K562 (cell line): ENCODE measurements around the gene YARS1. TPM values are rescaled to one million over a fixed set of nuclear protein-coding genes. Genes with fewer than 3 reads are reported as not detected.

Source experiments
- CBX1 ChIP-seq: sonication (generic); IDR thresholded peaks from 2 replicates; pipeline ENCODE4 v1.6.1; 2016; ENCODE audit warnings: antibody characterized with exemption, low read depth, mild to moderate bottlenecking
- CEBPG ChIP-seq, 3 experiments: fragments of 200-800 bp in 1 of 3; sonication (Bioruptor generic) in 1 of 3; sonication (generic) in 1 of 3; formaldehyde crosslinking in 1 of 3; IDR thresholded peaks in 2 of 3; conservative IDR thresholded peaks in 1 of 3; 2 replicates each; pipeline versions ENCODE4 v1.6.1 to v1.8.0; 2016 to 2022; ENCODE audit warnings: missing compliant biosample characterization in 2 of 3, missing genetic modification characterization in 2 of 3, mild to moderate bottlenecking in 1 of 3, missing genetic modification reagents in 1 of 3
- DDX20 ChIP-seq: fragments of 450-650 bp; IDR thresholded peaks from 2 replicates; pipeline ENCODE4 v1.6.1; 2016; ENCODE audit warnings: missing genetic modification characterization, low read depth, mild to moderate bottlenecking, missing compliant biosample characterization, moderate library complexity
- EWSR1 ChIP-seq: fragments of 450-650 bp; IDR thresholded peaks from 2 replicates; pipeline ENCODE4 v1.6.1; 2018; ENCODE audit warnings: borderline replicate concordance, mild to moderate bottlenecking, low read depth, moderate library complexity; ENCODE audit not compliant: partially characterized antibody
- HDAC6 ChIP-seq: IDR thresholded peaks from 2 replicates; pipeline ENCODE4 v1.6.1; 2012; ENCODE audit warnings: low read depth, mild to moderate bottlenecking, control low read depth, inconsistent platforms, low read length, moderate library complexity
- HEY1 ChIP-seq: fragments of 250-450 bp; sonication (Bioruptor Pico); IDR thresholded peaks from 2 replicates; pipeline ENCODE4 v1.5.0; 2020; ENCODE audit warnings: mild to moderate bottlenecking, moderate library complexity, borderline replicate concordance
- MCM2 ChIP-seq: fragments of 450-650 bp; IDR thresholded peaks from 2 replicates; pipeline ENCODE4 v1.6.1; 2017; ENCODE audit warnings: low read depth, mild to moderate bottlenecking
- NCOA6 ChIP-seq: fragments of 450-650 bp; IDR thresholded peaks from 2 replicates; pipeline ENCODE4 v1.6.1; 2017; ENCODE audit warnings: mild to moderate bottlenecking
- NFYB ChIP-seq: IDR thresholded peaks from 2 replicates; pipeline ENCODE4 v1.6.1; 2011; ENCODE audit warnings: mild to moderate bottlenecking, moderate library complexity; ENCODE audit not compliant: insufficient read length; ENCODE audit errors: extremely low read depth
- PCBP2 ChIP-seq: fragments of 200-400 bp; formaldehyde crosslinking; IDR thresholded peaks from 2 replicates; pipeline ENCODE4 v1.6.1; 2018; ENCODE audit warnings: low read length, low read depth, mild to moderate bottlenecking, moderate library complexity; ENCODE audit not compliant: poor library complexity, severe bottlenecking
- SLC30A9 ChIP-seq: fragments of 250-450 bp; sonication (Bioruptor Pico); IDR thresholded peaks from 2 replicates; pipeline ENCODE4 v1.8.0; 2022; ENCODE audit warnings: mild to moderate bottlenecking, moderate library complexity
- SRSF9 ChIP-seq: fragments of 200-400 bp; formaldehyde crosslinking; IDR thresholded peaks from 2 replicates; pipeline ENCODE4 v1.6.1; 2017; ENCODE audit warnings: low read depth, low read length, borderline replicate concordance
- SUPT5H ChIP-seq: fragments of 450-650 bp; IDR thresholded peaks from 2 replicates; pipeline ENCODE4 v1.6.1; 2016
- U2AF2 ChIP-seq: fragments of 200-400 bp; formaldehyde crosslinking; optimal IDR thresholded peaks from 2 replicates; pipeline ENCODE3; 2017; ENCODE audit warnings: low read depth, mild to moderate bottlenecking, low read length
- XRCC3 ChIP-seq: fragments of 450-650 bp; IDR thresholded peaks from 2 replicates; pipeline ENCODE4 v1.6.1; 2017; ENCODE audit warnings: mild to moderate bottlenecking, moderate library complexity
- ZFP36 ChIP-seq: fragments of 150-350 bp; IDR thresholded peaks from 2 replicates; pipeline ENCODE4 v1.6.1; 2018; ENCODE audit warnings: low read length, low read depth; ENCODE audit not compliant: partially characterized antibody
- ZFP91 ChIP-seq: sonication (generic); formaldehyde crosslinking; IDR thresholded peaks from 2 replicates; pipeline ENCODE4 v1.8.0; 2022; ENCODE audit warnings: mild to moderate bottlenecking, missing genetic modification reagents
- ZNF699 ChIP-seq: fragments of 250-450 bp; sonication (Bioruptor Pico); IDR thresholded peaks from 2 replicates; pipeline ENCODE4 v1.8.0; 2021; ENCODE audit warnings: mild to moderate bottlenecking, moderate library complexity; ENCODE audit not compliant: insufficient replicate concordance
- polyA plus RNA-seq, 8 experiments: library from polyadenylated mRNA; depleted of rRNA in 4 of 8; stranded (reverse) in 5 of 8; unstranded in 3 of 8; fragments of >200 nt; fragmentation: Nextera tagmentation in 2 of 8; fragmentation: Illumina TruSeq in 1 of 8; extraction: Ambion mirVana in 2 of 8; extraction: Trizol in 1 of 8; gene quantifications; 2 replicates each; pipeline versions ENCODE4 v1.2.1 to v1.2.3, GENCODE V29; 2011 to 2014; ENCODE audit warnings: inconsistent platforms in 1 of 8, missing spikeins in 1 of 8
- total RNA-seq, 7 experiments: library from RNA; depleted of rRNA in 6 of 7; stranded (reverse); fragments of >200 nt in 6 of 7; fragmentation: Illumina TruSeq in 2 of 7; extraction: Trizol in 2 of 7; gene quantifications; 2 replicates each; pipeline versions ENCODE4 v1.2.1 to v1.2.3, GENCODE V29; 2011 to 2021; ENCODE audit warnings: low replicate concordance in 1 of 7
- TF ChIP-seq, protein P1 (sequence below): fragments of 450-650 bp; formaldehyde crosslinking; IDR thresholded peaks from 2 replicates; pipeline ENCODE4 v1.4.0; 2022; ENCODE audit warnings: missing genetic modification characterization
- TF ChIP-seq, protein P2 (sequence below): fragments of 250-450 bp; sonication (Bioruptor Pico); IDR thresholded peaks from 2 replicates; pipeline ENCODE4 v1.4.0; 2020; ENCODE audit warnings: mild to moderate bottlenecking, moderate library complexity
- TF ChIP-seq, protein P3 (sequence below): sonication (generic); formaldehyde crosslinking; IDR thresholded peaks from 2 replicates; pipeline ENCODE4 v1.9.0; 2022; ENCODE audit warnings: mild to moderate bottlenecking, missing genetic modification reagents

Gene YARS1
- total and polyA plus RNA-seq, 9 of the 15 experiments (the other 6 are each of a cell fraction or from before 2014, with no cell fraction given) = 66.2 to 336 (median 201) TPM

DNA sequence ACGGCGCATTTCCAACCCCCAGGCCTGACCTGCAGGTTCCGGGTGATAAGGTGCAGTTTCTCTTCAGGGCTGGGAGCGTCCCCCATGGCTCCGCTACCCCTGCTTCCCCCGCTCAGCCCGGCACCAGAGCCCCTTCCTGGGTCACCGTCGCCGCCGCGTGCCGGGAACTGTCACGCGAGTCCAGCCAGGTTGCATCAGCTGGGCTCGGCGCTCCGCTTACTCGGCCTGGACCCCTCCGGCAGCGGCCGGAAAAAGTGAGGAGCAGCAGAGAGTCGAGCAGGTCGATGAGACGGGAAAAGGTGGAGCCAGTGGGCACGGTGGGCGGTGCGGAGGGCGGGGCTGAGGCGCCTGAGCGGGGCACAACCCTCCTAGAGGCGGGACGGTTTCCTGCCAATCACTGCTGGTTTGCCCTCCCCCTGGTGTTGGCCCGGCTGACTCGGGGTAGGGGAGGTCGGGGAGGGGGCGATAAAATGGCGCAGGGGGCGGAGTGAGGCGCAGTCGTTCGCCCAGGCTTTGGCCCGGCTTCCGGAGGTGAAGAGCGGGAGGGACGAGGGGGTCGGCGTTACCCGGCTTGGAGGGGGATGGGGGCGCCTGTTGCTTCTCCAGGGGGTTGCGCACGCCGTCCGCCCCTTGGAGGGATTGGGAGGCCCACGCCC is at the start of gene YARS1, which contains the start of gene S100PBP (continued):
- TF ChIP-seq, protein P1, sequence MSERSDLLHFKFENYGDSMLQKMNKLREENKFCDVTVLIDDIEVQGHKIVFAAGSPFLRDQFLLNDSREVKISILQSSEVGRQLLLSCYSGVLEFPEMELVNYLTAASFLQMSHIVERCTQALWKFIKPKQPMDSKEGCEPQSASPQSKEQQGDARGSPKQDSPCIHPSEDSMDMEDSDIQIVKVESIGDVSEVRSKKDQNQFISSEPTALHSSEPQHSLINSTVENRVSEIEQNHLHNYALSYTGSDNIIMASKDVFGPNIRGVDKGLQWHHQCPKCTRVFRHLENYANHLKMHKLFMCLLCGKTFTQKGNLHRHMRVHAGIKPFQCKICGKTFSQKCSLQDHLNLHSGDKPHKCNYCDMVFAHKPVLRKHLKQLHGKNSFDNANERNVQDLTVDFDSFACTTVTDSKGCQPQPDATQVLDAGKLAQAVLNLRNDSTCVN (CRISPR knock-in tag) = no peak
- TF ChIP-seq U2AF2 = no peak
- TF ChIP-seq HDAC6 = no peak
- no peak for TF ChIP-seq MCM2
- no peak for TF ChIP-seq ZNF699 (CRISPR knock-in tag)
- peak; percentile 100 for TF ChIP-seq CEBPG (CRISPR knock-in tag; IDR thresholded peaks at IDR 0.05)
- peak; percentile 100 for TF ChIP-seq CEBPG (tag; conservative IDR thresholded peaks at IDR 0.05 in 1 of 2, IDR thresholded peaks at IDR 0.05 in 1 of 2)
- no peak for TF ChIP-seq NFYB
- no peak for TF ChIP-seq DDX20 (tag)
- TF ChIP-seq XRCC3 = no peak
- TF ChIP-seq PCBP2 = no peak
- TF ChIP-seq SLC30A9 (CRISPR knock-in tag) = no peak
- TF ChIP-seq NCOA6 = no peak
- no peak for TF ChIP-seq HEY1 (CRISPR knock-in tag)
- TF ChIP-seq, protein P2, sequence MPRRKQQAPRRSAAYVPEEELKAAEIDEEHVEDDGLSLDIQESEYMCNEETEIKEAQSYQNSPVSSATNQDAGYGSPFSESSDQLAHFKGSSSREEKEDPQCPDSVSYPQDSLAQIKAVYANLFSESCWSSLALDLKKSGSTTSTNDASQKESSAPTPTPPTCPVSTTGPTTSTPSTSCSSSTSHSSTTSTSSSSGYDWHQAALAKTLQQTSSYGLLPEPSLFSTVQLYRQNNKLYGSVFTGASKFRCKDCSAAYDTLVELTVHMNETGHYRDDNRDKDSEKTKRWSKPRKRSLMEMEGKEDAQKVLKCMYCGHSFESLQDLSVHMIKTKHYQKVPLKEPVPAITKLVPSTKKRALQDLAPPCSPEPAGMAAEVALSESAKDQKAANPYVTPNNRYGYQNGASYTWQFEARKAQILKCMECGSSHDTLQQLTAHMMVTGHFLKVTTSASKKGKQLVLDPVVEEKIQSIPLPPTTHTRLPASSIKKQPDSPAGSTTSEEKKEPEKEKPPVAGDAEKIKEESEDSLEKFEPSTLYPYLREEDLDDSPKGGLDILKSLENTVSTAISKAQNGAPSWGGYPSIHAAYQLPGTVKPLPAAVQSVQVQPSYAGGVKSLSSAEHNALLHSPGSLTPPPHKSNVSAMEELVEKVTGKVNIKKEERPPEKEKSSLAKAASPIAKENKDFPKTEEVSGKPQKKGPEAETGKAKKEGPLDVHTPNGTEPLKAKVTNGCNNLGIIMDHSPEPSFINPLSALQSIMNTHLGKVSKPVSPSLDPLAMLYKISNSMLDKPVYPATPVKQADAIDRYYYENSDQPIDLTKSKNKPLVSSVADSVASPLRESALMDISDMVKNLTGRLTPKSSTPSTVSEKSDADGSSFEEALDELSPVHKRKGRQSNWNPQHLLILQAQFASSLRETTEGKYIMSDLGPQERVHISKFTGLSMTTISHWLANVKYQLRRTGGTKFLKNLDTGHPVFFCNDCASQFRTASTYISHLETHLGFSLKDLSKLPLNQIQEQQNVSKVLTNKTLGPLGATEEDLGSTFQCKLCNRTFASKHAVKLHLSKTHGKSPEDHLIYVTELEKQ = no peak
- TF ChIP-seq SRSF9 = no peak
- no peak for TF ChIP-seq EWSR1
- TF ChIP-seq ZFP36 = peak; percentile 36
- TF ChIP-seq, protein P3, sequence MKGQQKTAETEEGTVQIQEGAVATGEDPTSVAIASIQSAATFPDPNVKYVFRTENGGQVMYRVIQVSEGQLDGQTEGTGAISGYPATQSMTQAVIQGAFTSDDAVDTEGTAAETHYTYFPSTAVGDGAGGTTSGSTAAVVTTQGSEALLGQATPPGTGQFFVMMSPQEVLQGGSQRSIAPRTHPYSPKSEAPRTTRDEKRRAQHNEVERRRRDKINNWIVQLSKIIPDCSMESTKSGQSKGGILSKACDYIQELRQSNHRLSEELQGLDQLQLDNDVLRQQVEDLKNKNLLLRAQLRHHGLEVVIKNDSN (CRISPR knock-in tag) = peak; percentile 76
- TF ChIP-seq ZFP91 (CRISPR knock-in tag) = no peak
- peak; percentile 92 for TF ChIP-seq SUPT5H
- TF ChIP-seq CBX1 = peak; percentile 79
